ENCODE data around the gene TGFBR3. TPM values are rescaled to one million over a fixed set of nuclear protein-coding genes. Genes with fewer than 3 reads are reported as not detected.
A peak's percentile ranks its signal among the peaks of the same experiment; 100 is the strongest.

The TGFBR3 gene
- total and polyA plus RNA-seq, 3 experiments from 2014 or later = 28.8 to 78.5 (median 29.9) TPM

DNA sequence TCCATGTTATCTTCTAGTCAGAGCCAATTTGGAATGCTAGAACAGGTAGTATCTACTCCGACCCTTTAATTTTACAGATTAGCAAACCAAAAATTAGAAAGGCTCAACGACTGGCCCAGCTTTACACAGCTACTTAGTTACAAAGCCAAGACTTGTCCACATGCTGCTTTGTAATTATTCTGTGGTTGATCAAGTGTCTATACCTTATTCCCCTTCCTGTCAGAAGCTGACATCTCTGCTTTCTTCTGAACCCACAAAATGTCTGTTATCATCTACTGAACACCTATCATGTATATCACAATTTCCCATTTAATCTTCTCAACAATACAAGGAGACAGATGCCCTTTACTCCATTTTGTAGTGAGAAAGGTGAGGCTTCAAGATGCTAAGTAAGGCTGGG lies 15.6 kb downstream of the TGFBR3 start:
- no peak for DNase-seq
- no peaks in the 10 kb centered on the region for H3K9me3 Mint-ChIP-seq
- ChIA-PET POLR2A (interaction anchor here (0.7 kb wide), 1 partner anchor 142 kb away, joined by 3 read pairs; no protein-coding TSS in a partner anchor), CTCF (interaction anchor here (1.2 to 2.2 kb wide), 2 partner anchors 12 to 14 kb away, joined by 3 to 6 read pairs; no protein-coding TSS in a partner anchor)
- Histone ChIP-seq H3K36me3 (ENCODE audit: insufficient read depth, low read length) (no peaks in the 10 kb centered on the region), H3K4me1 (ENCODE audit: insufficient read depth, low read length) (peaks cover 39% of the 10 kb centered on the region), H3K27ac (ENCODE audit: low read depth, low read length) (no peak overlapping the region), H3K9me3 (ENCODE audit: low read length) (no peaks in the 10 kb centered on the region), H3K4me3 (ENCODE audit: low read length) (no peak overlapping the region), H3K27me3 (ENCODE audit: insufficient read depth, low read length, poor library complexity, severe bottlenecking) (no peaks in the 10 kb centered on the region)
- H3K27me3 Mint-ChIP-seq = no peaks in the 10 kb centered on the region
- H3K4me1 Mint-ChIP-seq = peaks cover 71 to 86% (median 85%) of the 10 kb centered on the region in 3 donors
- peaks cover 0 to 6% (median 4%) of the 10 kb centered on the region in 3 donors for H3K36me3 Mint-ChIP-seq
- peak overlapping the region in 7 of 8 donors; percentile 1 to 91 (median 42) for H3K27ac Mint-ChIP-seq
- peak overlapping the region in 5 of 7 donors; percentile 17 to 36 (median 28) for H3K4me3 Mint-ChIP-seq

DNA sequence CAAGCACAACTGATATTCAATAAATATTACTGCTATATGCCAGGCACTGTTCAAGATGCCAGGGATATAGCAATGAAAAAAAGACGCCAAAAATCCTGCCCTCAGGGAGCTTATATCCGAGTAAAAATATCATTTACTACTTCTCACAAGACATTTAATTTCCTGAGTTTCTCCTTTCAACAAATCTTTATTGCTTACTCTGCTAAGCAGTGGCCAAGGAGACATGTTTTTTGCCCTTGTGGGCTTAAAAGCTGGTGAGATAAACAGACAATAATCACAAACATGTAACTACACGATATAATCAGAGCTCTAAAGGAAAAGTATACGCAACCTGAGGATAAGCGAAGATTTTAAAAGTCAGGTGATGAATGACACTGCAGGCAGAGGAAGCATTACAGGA lies 19.5 kb downstream of the TGFBR3 start:
- ChIA-PET CTCF (no interaction called here), POLR2A (no interaction called here)
- no peak overlapping the region for H3K27ac ChIP-seq (ENCODE audit: low read depth, low read length)
- peaks cover 18% of the 10 kb centered on the region for H3K4me1 ChIP-seq (ENCODE audit: insufficient read depth, low read length)
- no peaks in the 10 kb centered on the region for H3K9me3 ChIP-seq (ENCODE audit: low read length)
- peaks cover 0 to 3% of the 10 kb centered on the region in 2 donors for H3K27me3 Mint-ChIP-seq
- peaks cover 65 to 83% (median 73%) of the 10 kb centered on the region in 3 donors for H3K4me1 Mint-ChIP-seq
- peaks cover 0 to 8% (median 8%) of the 10 kb centered on the region in 3 donors for H3K36me3 Mint-ChIP-seq
- H3K4me3 Mint-ChIP-seq = peak overlapping the region in 2 of 7 donors; percentile 17 to 45
- peak overlapping the region in 5 of 8 donors; percentile 2 to 92 (median 43) for H3K27ac Mint-ChIP-seq
- H3K27me3 ChIP-seq (ENCODE audit: insufficient read depth, low read length, poor library complexity, severe bottlenecking) = no peaks in the 10 kb centered on the region
- no peak overlapping the region for H3K4me3 ChIP-seq (ENCODE audit: low read length)
- no peak for DNase-seq
- no peaks in the 10 kb centered on the region for H3K36me3 ChIP-seq (ENCODE audit: insufficient read depth, low read length)
- no peaks in the 10 kb centered on the region for H3K9me3 Mint-ChIP-seq

DNA sequence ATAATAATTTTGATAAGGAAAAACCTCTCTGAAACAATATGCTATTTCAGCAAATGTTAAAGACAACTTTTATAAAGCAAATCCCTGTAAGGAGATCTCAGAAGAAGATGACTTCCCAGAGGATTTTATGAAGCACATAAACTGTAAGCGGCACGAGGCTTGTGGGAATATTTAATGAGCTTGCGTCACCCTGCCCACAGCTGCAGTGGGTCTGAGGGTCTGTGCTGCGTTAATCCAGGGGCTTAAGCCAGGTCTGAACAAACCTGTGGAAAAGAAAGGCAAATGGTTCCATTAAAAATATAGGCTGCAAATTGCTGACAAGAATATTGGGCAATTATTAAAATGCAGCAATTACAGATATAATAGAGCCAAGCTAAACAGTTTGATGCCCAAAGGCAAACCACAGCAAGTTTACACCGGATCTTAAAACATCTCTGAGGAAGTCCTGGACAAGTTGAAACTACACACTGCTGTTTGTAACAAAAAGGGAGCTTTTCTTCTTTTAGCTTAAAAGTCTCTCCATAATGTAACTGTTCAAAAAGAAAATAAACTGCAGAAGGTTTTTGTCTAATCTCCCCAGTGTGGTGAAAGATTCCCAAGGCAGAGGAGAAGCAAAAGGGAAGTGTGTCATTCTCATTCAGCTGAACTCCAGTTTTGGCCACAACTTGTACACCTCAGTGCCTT lies 21.8 kb downstream of the TGFBR3 start:
- no peaks in the 10 kb centered on the region for H3K36me3 ChIP-seq (ENCODE audit: insufficient read depth, low read length)
- no peak overlapping the region for H3K27ac ChIP-seq (ENCODE audit: low read depth, low read length)
- peak overlapping the region in 2 of 7 donors; percentile 2 to 6 for H3K4me3 Mint-ChIP-seq
- H3K9me3 ChIP-seq (ENCODE audit: low read length) = no peaks in the 10 kb centered on the region
- CTCF ChIA-PET = interaction anchor here (1.0 to 1.2 kb wide), 3 partner anchors 9 to 65 kb away, joined by 3 read pairs; no protein-coding TSS in a partner anchor
- no peak for DNase-seq
- POLR2A ChIA-PET = no interaction called here
- peaks cover 0 to 24% (median 10%) of the 10 kb centered on the region in 3 donors for H3K36me3 Mint-ChIP-seq
- peaks cover 4% of the 10 kb centered on the region for H3K4me1 ChIP-seq (ENCODE audit: insufficient read depth, low read length)
- no peaks in the 10 kb centered on the region for H3K27me3 ChIP-seq (ENCODE audit: insufficient read depth, low read length, poor library complexity, severe bottlenecking)
- H3K9me3 Mint-ChIP-seq = no peaks in the 10 kb centered on the region
- H3K4me1 Mint-ChIP-seq = peaks cover 52 to 71% (median 64%) of the 10 kb centered on the region in 3 donors
- peaks cover 0 to 3% of the 10 kb centered on the region in 2 donors for H3K27me3 Mint-ChIP-seq
- H3K4me3 ChIP-seq (ENCODE audit: low read length) = no peak overlapping the region
- peak overlapping the region in 1 of 8 donors; percentile 6 for H3K27ac Mint-ChIP-seq

DNA sequence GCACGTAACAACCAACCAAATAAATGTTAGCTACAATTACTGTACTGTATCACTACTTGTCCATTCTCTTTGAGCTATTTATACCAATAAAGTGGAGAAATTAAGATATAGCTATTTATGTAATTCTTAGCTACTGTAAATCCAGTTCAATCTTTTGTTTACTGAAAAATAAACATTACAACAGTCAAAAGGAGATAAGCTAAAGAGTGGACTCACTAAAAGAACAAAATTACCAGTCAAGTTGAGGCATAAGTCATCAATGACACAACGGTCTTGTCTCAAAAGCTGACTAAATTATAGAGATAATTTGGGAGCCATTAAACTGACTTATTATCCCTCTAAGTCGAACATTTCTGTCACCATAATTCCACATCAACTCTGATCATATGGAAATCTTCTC lies 22.5 kb downstream of the TGFBR3 start:
- CTCF ChIA-PET = interaction anchor here (1.2 kb wide), 1 partner anchor 9 kb away, joined by 3 read pairs; no protein-coding TSS in a partner anchor
- Histone ChIP-seq H3K36me3 (ENCODE audit: insufficient read depth, low read length) (no peaks in the 10 kb centered on the region), H3K4me1 (ENCODE audit: insufficient read depth, low read length) (peaks cover 4% of the 10 kb centered on the region), H3K27me3 (ENCODE audit: insufficient read depth, low read length, poor library complexity, severe bottlenecking) (no peaks in the 10 kb centered on the region), H3K9me3 (ENCODE audit: low read length) (no peaks in the 10 kb centered on the region), H3K4me3 (ENCODE audit: low read length) (no peak overlapping the region), H3K27ac (ENCODE audit: low read depth, low read length) (no peak overlapping the region)
- Mint-ChIP-seq H3K4me3 (no peak overlapping the region), H3K27ac (peak overlapping the region in 1 of 8 donors; percentile 47), H3K36me3 (peaks cover 0 to 27% (median 10%) of the 10 kb centered on the region in 3 donors), H3K9me3 (no peaks in the 10 kb centered on the region), H3K4me1 (peaks cover 48 to 66% (median 60%) of the 10 kb centered on the region in 3 donors), H3K27me3 (peaks cover 0 to 3% of the 10 kb centered on the region in 2 donors)
- POLR2A ChIA-PET = no interaction called here
- DNase-seq = no peak

DNA sequence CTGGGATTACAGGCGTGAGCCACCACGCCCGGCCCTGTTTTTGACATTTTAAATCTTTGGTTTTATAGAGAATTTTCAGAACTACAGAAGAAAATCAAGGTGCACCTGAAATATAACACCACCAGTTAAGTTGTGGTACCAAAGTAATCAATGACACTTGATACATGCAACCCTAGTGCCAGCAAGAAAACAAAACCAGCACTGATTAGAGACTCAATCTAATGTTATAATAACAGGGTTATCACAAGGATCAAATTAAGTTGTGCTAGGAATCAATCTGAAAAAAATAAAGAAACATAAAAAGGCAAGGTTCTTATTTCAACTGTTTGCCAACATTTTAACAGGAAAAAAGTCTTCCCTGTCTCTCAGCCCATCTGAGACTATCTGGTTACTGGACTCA lies 23.8 kb downstream of the TGFBR3 start:
- POLR2A ChIA-PET = no interaction called here
- Mint-ChIP-seq H3K9me3 (no peaks in the 10 kb centered on the region), H3K4me1 (peaks cover 42 to 58% (median 57%) of the 10 kb centered on the region in 3 donors), H3K4me3 (no peak overlapping the region), H3K27ac (peak overlapping the region in 3 of 8 donors; percentile 2 to 82 (median 35)), H3K36me3 (peaks cover 0 to 30% (median 10%) of the 10 kb centered on the region in 3 donors), H3K27me3 (peaks cover 0 to 3% of the 10 kb centered on the region in 2 donors)
- Histone ChIP-seq H3K4me3 (ENCODE audit: low read length) (no peak overlapping the region), H3K9me3 (ENCODE audit: low read length) (no peaks in the 10 kb centered on the region), H3K36me3 (ENCODE audit: insufficient read depth, low read length) (no peaks in the 10 kb centered on the region), H3K4me1 (ENCODE audit: insufficient read depth, low read length) (peaks cover 4% of the 10 kb centered on the region), H3K27me3 (ENCODE audit: insufficient read depth, low read length, poor library complexity, severe bottlenecking) (no peaks in the 10 kb centered on the region), H3K27ac (ENCODE audit: low read depth, low read length) (no peak overlapping the region)
- CTCF ChIA-PET = no interaction called here
- DNase-seq = no peak

DNA sequence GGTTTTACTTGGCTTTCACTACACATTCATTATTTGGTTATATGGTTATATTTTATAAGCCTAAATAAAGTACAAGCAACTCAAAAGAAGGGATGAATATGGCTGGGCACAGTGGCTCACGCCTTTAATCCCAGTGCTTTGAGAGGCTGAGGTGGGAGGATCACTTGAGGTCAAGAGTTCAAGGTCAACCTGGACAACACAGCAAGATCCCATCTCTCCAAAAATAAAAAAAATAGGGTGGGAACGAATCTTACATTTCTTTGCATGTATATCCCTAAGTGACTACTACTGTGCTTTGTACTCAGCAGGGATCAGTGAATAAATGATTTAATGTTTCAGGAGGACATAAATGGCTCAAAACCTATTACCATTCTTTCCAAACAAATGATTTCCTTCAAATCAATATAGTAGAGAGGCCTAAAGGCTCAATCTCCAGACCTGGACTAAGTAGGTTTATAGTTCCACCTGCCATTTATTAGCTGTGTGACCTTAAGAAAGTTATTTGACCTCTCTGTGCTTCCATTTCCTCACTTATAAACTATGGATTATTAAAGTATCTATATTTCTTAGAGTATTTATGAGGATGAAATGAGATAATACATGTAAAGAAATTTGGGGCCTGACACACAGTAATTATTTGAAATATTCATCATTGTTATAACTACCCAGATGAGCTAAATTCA lies 28.3 kb downstream of the TGFBR3 start:
- H3K36me3 Mint-ChIP-seq = peaks cover 4 to 41% (median 8%) of the 10 kb centered on the region in 3 donors
- H3K27ac ChIP-seq (ENCODE audit: low read depth, low read length) = no peak overlapping the region
- no peak overlapping the region for H3K4me3 Mint-ChIP-seq
- H3K4me1 Mint-ChIP-seq = peaks cover 39 to 52% (median 43%) of the 10 kb centered on the region in 3 donors
- no peaks in the 10 kb centered on the region for H3K9me3 ChIP-seq (ENCODE audit: low read length)
- ChIA-PET POLR2A (no interaction called here), CTCF (interaction anchor here (0.9 kb wide), 1 partner anchor 13 kb away, joined by 3 read pairs; no protein-coding TSS in a partner anchor)
- peaks cover 0 to 4% of the 10 kb centered on the region in 2 donors for H3K27me3 Mint-ChIP-seq
- no peaks in the 10 kb centered on the region for H3K27me3 ChIP-seq (ENCODE audit: insufficient read depth, low read length, poor library complexity, severe bottlenecking)
- no peak overlapping the region for H3K4me3 ChIP-seq (ENCODE audit: low read length)
- DNase-seq = no peak
- H3K36me3 ChIP-seq (ENCODE audit: insufficient read depth, low read length) = no peaks in the 10 kb centered on the region
- H3K4me1 ChIP-seq (ENCODE audit: insufficient read depth, low read length) = no peaks in the 10 kb centered on the region
- peaks cover 0 to 2% (median 0%) of the 10 kb centered on the region in 5 donors for H3K9me3 Mint-ChIP-seq
- H3K27ac Mint-ChIP-seq = peak overlapping the region in 2 of 8 donors; percentile 30 to 69

DNA sequence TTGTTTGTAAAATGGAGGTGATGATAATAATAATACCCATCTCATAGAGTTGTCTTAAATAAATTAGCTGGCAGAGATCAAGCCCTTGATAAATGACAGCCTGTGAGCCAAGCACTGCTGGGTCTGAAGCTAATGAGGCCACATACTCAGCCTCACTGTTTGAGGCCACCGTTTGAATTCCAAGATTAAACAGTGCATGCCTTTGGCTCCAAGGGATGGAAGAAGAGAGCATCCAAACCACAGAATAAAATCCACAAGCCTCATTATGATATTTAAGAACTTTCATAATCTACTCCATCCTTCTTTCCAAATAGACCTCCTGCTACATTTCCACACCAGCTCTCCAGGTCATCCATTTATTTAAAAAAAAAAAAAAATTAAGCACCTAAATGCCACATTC lies 29.0 kb downstream of the TGFBR3 start:
- ChIA-PET CTCF (no interaction called here), POLR2A (interaction anchor here (0.6 kb wide), 1 partner anchor 704 kb away, joined by 5 read pairs; no protein-coding TSS in a partner anchor)
- peaks cover 0 to 2% (median 0%) of the 10 kb centered on the region in 5 donors for H3K9me3 Mint-ChIP-seq

More for the DNA sequence above, 29.0 kb downstream of the TGFBR3 start:
- H3K9me3 ChIP-seq (ENCODE audit: low read length) = no peaks in the 10 kb centered on the region
- H3K27ac Mint-ChIP-seq = peak overlapping the region in 6 of 8 donors; percentile 26 to 95 (median 55)
- peaks cover 0 to 2% of the 10 kb centered on the region in 2 donors for H3K27me3 Mint-ChIP-seq
- no peaks in the 10 kb centered on the region for H3K4me1 ChIP-seq (ENCODE audit: insufficient read depth, low read length)
- no peaks in the 10 kb centered on the region for H3K36me3 ChIP-seq (ENCODE audit: insufficient read depth, low read length)
- no peak overlapping the region for H3K27ac ChIP-seq (ENCODE audit: low read depth, low read length)
- H3K27me3 ChIP-seq (ENCODE audit: insufficient read depth, low read length, poor library complexity, severe bottlenecking) = no peaks in the 10 kb centered on the region
- H3K4me3 ChIP-seq (ENCODE audit: low read length) = no peak overlapping the region
- peaks cover 34 to 51% (median 42%) of the 10 kb centered on the region in 3 donors for H3K4me1 Mint-ChIP-seq
- DNase-seq = no peak
- H3K36me3 Mint-ChIP-seq = peaks cover 4 to 38% (median 7%) of the 10 kb centered on the region in 3 donors
- H3K4me3 Mint-ChIP-seq = no peak overlapping the region

All from CD8-positive, alpha-beta memory T cell (primary cell).